Gastrocnemius medialis (tissue), 4 donors: ENCODE results near the gene ADSL.

ENCODE experiments used
- POLR2A ChIP-seq, 2 donors: fragments of 450-650 bp; IDR thresholded peaks; one replicate each; pipeline ENCODE4 v1.6.1; 2017; ENCODE audit warnings: antibody characterized with exemption in 2 of 2, mild to moderate bottlenecking in 2 of 2, moderate library complexity in 2 of 2
- TF ChIP-seq, protein P1 (sequence below), 5 experiments: fragments of 450-650 bp in 3 of 5; fragments of 200-600 bp in 2 of 5; sonication (generic) in 2 of 5; IDR thresholded peaks in 4 of 5; conservative IDR thresholded peaks in 1 of 5; 1 replicate in 4 of 5; 2 replicates in 1 of 5; pipeline ENCODE4 v1.5.1; 2016 to 2019; ENCODE audit warnings: antibody characterized with exemption in 5 of 5, mild to moderate bottlenecking in 3 of 5, moderate library complexity in 3 of 5

GRCh38 chr22:40409613-40410113, 63.4 kb downstream of the ADSL start:
- no peak for TF ChIP-seq POLR2A (IDR thresholded peaks at IDR 0.05)
- TF ChIP-seq, protein P1, sequence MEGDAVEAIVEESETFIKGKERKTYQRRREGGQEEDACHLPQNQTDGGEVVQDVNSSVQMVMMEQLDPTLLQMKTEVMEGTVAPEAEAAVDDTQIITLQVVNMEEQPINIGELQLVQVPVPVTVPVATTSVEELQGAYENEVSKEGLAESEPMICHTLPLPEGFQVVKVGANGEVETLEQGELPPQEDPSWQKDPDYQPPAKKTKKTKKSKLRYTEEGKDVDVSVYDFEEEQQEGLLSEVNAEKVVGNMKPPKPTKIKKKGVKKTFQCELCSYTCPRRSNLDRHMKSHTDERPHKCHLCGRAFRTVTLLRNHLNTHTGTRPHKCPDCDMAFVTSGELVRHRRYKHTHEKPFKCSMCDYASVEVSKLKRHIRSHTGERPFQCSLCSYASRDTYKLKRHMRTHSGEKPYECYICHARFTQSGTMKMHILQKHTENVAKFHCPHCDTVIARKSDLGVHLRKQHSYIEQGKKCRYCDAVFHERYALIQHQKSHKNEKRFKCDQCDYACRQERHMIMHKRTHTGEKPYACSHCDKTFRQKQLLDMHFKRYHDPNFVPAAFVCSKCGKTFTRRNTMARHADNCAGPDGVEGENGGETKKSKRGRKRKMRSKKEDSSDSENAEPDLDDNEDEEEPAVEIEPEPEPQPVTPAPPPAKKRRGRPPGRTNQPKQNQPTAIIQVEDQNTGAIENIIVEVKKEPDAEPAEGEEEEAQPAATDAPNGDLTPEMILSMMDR (IDR thresholded peaks at IDR 0.05 in 4 of 5, conservative IDR thresholded peaks at IDR 0.05 in 1 of 5), result no peak
